ENCODE data around the gene MAP3K12.

DNA sequence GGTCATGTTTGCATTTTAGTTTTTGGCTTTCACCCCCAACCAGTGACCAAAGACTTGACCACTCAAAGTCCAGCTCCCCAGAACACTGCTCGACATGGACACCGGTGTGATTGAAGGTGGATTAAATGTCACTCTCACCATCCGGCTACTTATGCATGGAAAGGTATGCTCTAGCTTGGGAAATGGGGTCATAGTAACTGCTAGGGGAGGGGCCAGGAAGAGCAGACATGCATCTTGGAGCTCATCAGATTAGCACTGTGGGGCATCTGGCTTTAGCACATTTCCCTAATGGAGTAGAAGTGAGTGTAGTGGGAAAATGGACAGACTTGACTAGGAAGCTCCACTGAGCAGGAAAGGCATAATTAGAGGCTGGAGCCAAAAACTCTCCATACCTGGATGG is 44.6 kb downstream of the MAP3K12 start:
- TF ChIP-seq, protein P1, sequence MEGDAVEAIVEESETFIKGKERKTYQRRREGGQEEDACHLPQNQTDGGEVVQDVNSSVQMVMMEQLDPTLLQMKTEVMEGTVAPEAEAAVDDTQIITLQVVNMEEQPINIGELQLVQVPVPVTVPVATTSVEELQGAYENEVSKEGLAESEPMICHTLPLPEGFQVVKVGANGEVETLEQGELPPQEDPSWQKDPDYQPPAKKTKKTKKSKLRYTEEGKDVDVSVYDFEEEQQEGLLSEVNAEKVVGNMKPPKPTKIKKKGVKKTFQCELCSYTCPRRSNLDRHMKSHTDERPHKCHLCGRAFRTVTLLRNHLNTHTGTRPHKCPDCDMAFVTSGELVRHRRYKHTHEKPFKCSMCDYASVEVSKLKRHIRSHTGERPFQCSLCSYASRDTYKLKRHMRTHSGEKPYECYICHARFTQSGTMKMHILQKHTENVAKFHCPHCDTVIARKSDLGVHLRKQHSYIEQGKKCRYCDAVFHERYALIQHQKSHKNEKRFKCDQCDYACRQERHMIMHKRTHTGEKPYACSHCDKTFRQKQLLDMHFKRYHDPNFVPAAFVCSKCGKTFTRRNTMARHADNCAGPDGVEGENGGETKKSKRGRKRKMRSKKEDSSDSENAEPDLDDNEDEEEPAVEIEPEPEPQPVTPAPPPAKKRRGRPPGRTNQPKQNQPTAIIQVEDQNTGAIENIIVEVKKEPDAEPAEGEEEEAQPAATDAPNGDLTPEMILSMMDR (IDR thresholded peaks at IDR 0.05; ENCODE audit: insufficient read depth, low read length), result no peak
- TF ChIP-seq POLR2AphosphoS5 (IDR thresholded peaks at IDR 0.05; ENCODE audit: low read depth), result no peak
